Measurements from ENCODE around the gene CRABP2. TPM values are rescaled to one million over a fixed set of nuclear protein-coding genes. Genes with fewer than 3 reads are reported as not detected.

Gene CRABP2
- total and polyA plus RNA-seq, 10 of the 15 experiments (the other 5 are each of a cell fraction or from before 2014, with no cell fraction given) = 0.21 to 1.3 (median 0.41) TPM

GRCh38 chr1:156667968-156668709 lies 37.2 kb downstream of the CRABP2 start:
- Histone ChIP-seq H3K79me2 (ENCODE audit: control insufficient read depth, insufficient read depth, low read length) (no peaks in the 10 kb centered on the region), H3K4me3 (no peak overlapping the region), H3K27ac (ENCODE audit: control insufficient read depth, insufficient read depth) (no peak overlapping the region), H3K9ac (ENCODE audit: control insufficient read depth, insufficient read depth, low read length) (no peak overlapping the region), H3K4me1 (ENCODE audit: control insufficient read depth, insufficient read depth, low read length) (peaks cover 25% of the 10 kb centered on the region), H4K20me1 (ENCODE audit: control insufficient read depth, insufficient read depth) (no peaks in the 10 kb centered on the region), H3K4me2 (ENCODE audit: control insufficient read depth, insufficient read depth) (no peak overlapping the region), H2AFZ (ENCODE audit: control insufficient read depth, low read depth, low read length) (no peak overlapping the region), H3K9me3 (replicated peaks; ENCODE audit: control insufficient read depth, insufficient read depth, low read length) (no peaks in the 10 kb centered on the region), H3K27me3 (replicated peaks in 1 of 2; ENCODE audit: control insufficient read depth in 2 of 2, insufficient read depth in 2 of 2, low read length in 1 of 2) (no peaks in the 10 kb centered on the region), H3K36me3 (ENCODE audit: control insufficient read depth in 2 of 2, insufficient read depth in 2 of 2, low read length in 1 of 2) (no peaks in the 10 kb centered on the region)
- no TSS peak for BruUV-seq (replicated peaks)
- ChIA-PET CTCF (no interaction called here), POLR2A (no interaction called here), RAD21 (ENCODE audit: unreplicated experiment) (no interaction called here), SMC1A (ENCODE audit: uncharacterized antibody, unreplicated experiment) (no interaction called here)
- no peak for ATAC-seq
- DNase-seq (ENCODE audit: low read depth, low spot score) = no peak
- FAIRE-seq = no peak
- no peak for TF ChIP-seq ETV6 (conservative IDR thresholded peaks at IDR 0.05 in 1 of 2, IDR thresholded peaks at IDR 0.05 in 1 of 2; ENCODE audit: borderline replicate concordance in 1 of 2, low read depth in 1 of 2)
- no peak for TF ChIP-seq RAD51 (IDR thresholded peaks at IDR 0.05)
- no peak for TF ChIP-seq NFYB (IDR thresholded peaks at IDR 0.05; ENCODE audit: insufficient read depth, low read depth, low read length)
- TF ChIP-seq TARDBP (IDR thresholded peaks at IDR 0.05; ENCODE audit: borderline replicate concordance) = no peak
- TF ChIP-seq RB1 (IDR thresholded peaks at IDR 0.05; ENCODE audit: borderline replicate concordance) = no peak
- no peak for TF ChIP-seq SKIL (IDR thresholded peaks at IDR 0.05; ENCODE audit: low read depth, poor library complexity, severe bottlenecking)
- TF ChIP-seq RELA (IDR thresholded peaks at IDR 0.05; ENCODE audit: borderline replicate concordance, partially characterized antibody) = no peak
- no peak for TF ChIP-seq ZNF274 (IDR thresholded peaks at IDR 0.05; ENCODE audit: insufficient read depth, insufficient read length)
- WGBS (ENCODE audit: insufficient coverage, insufficient replicate concordance, low lambda C conversion rate, missing lambda C conversion rate) = 67% methylated on average over 5 of the region's 9 CpGs
- in situ Hi-C loops (cut with MboI) (no loop called here), intact Hi-C loops (cut with micrococcal nuclease; ENCODE audit: unreplicated experiment) (loop anchor here (10.0 kb wide), 1 partner anchor 57 kb away; the partner anchor contains the start of genes ISG20L2 and METTL25B)

Data from GM12878 (cell line).